HepG2 (cell line): ENCODE results near the gene RASGRP2. TPM values are rescaled to one million over a fixed set of nuclear protein-coding genes. Genes with fewer than 3 reads are reported as not detected.

Experiments used
- ATAC-seq: fragments of 200-7000 bp; cut with Tn5 transposase; 3 replicates; pipeline ENCODE4 v1.9.1; 2020; ENCODE audit warnings: mild to moderate bottlenecking, moderate library complexity
- BruUV-seq: library from RNA; stranded (reverse); fragments of 400-500 nt; replicated peaks from 2 replicates; lab custom pipeline; 2021; lab: Mats Ljungman, UMichigan
- CTCF ChIA-PET: fragments of 300-600 bp; formaldehyde crosslinking; extraction: SDS; loops from one replicate; lab custom pipeline; 2021; ENCODE audit warnings: low total read pairs, inconsistent platforms, low intra/inter-chr PET ratio; lab: Yijun Ruan, JAX
- POLR2A ChIA-PET: fragments of 350-600 bp; sonication (Branson Sonifier 250); formaldehyde crosslinking; loops from one replicate; lab custom pipeline; 2020; ENCODE audit warnings: antibody characterized with exemption, inconsistent platforms; lab: Yijun Ruan, JAX
- DNase-seq: peaks from one replicate; pipeline ENCODE4 v3.0.0-alpha.2; 2015; ENCODE audit warnings: low spot score
- FAIRE-seq: peaks from 3 replicates; lab custom pipeline; 2011; peaks lifted over from hg19 to GRCh38; lab: Jason Lieb, UNC
- H2AFZ ChIP-seq: one replicate; pipeline ENCODE4 v1.6.1; 2011; ENCODE audit warnings: low read length, inconsistent platforms
- H3K27ac ChIP-seq: fragments of 300-600 bp; 3 replicates; pipeline ENCODE4 v1.8.0; 2011; ENCODE audit warnings: mixed run types, mild to moderate bottlenecking, mixed read lengths, low read length, inconsistent platforms; ENCODE audit not compliant: insufficient read depth; ENCODE audit errors: extremely low read length
- H3K27me3 ChIP-seq, 2 experiments: fragments of 200-600 bp in 1 of 2; 2 replicates in 1 of 2; 3 replicates in 1 of 2; pipeline versions ENCODE4 v1.6.0 to v1.8.0; 2011; ENCODE audit warnings: low read length in 2 of 2, mild to moderate bottlenecking in 2 of 2, moderate library complexity in 2 of 2, inconsistent platforms in 1 of 2; ENCODE audit not compliant: insufficient read depth in 2 of 2, control insufficient read depth in 1 of 2
- H3K36me3 ChIP-seq, 2 experiments: fragments of 200-600 bp in 1 of 2; replicated peaks in 1 of 2; 2 replicates in 1 of 2; 3 replicates in 1 of 2; pipeline versions ENCODE4 v1.5.1 to v1.8.0; 2011; ENCODE audit warnings: low read length in 2 of 2, inconsistent platforms in 1 of 2; ENCODE audit not compliant: insufficient read depth in 2 of 2, control insufficient read depth in 1 of 2
- H3K4me1 ChIP-seq: 2 replicates; pipeline ENCODE4 v1.5.1; 2012; ENCODE audit warnings: low read length, inconsistent platforms; ENCODE audit not compliant: insufficient read depth
- H3K4me2 ChIP-seq: 2 replicates; pipeline ENCODE4 v1.6.0; 2011; ENCODE audit warnings: low read depth, low read length, inconsistent platforms
- H3K4me3 ChIP-seq, 3 experiments: fragments of 200-600 bp in 1 of 3; sonication (generic), shearing (Covaris generic) in 1 of 3; replicated peaks in 1 of 3; 2 replicates each; pipeline ENCODE4 v1.5.1; 2011 to 2016; ENCODE audit warnings: low read length in 3 of 3, inconsistent platforms in 2 of 3, low read depth in 2 of 3, mild to moderate bottlenecking in 2 of 3, control low read depth in 1 of 3, mixed read lengths in 1 of 3; ENCODE audit not compliant: insufficient read depth in 1 of 3
- H3K79me2 ChIP-seq: one replicate; pipeline ENCODE4 v1.6.1; 2011; ENCODE audit warnings: low read length, inconsistent platforms; ENCODE audit not compliant: insufficient read depth
- H3K9ac ChIP-seq: 2 replicates; pipeline ENCODE4 v1.6.0; 2011; ENCODE audit warnings: mild to moderate bottlenecking, low read depth, low read length, inconsistent platforms; ENCODE audit not compliant: insufficient read depth
- H3K9me3 ChIP-seq: 2 replicates; pipeline ENCODE4 v1.5.1; 2012; ENCODE audit warnings: mild to moderate bottlenecking, low read length
- H4K20me1 ChIP-seq: 2 replicates; pipeline ENCODE4 v1.6.0; 2011; ENCODE audit warnings: inconsistent platforms, mild to moderate bottlenecking, low read length, moderate library complexity; ENCODE audit not compliant: insufficient read depth
- AKAP8 ChIP-seq: sonication (generic); formaldehyde crosslinking; IDR thresholded peaks from 2 replicates; pipeline ENCODE4 v1.5.1; 2020; ENCODE audit warnings: mild to moderate bottlenecking, missing genetic modification reagents
- GMEB1 ChIP-seq: sonication (generic); formaldehyde crosslinking; IDR thresholded peaks from 2 replicates; pipeline ENCODE4 v1.5.1; 2020; ENCODE audit warnings: missing genetic modification reagents, mild to moderate bottlenecking, borderline replicate concordance
- IKZF1 ChIP-seq: fragments of 450-650 bp; IDR thresholded peaks from 2 replicates; pipeline ENCODE4 v1.7.1; 2016
- PAF1 ChIP-seq: IDR thresholded peaks from 2 replicates; pipeline ENCODE4 v1.6.1; 2016; ENCODE audit warnings: missing genetic modification reagents, missing compliant biosample characterization
- ZFP91 ChIP-seq: sonication (generic); formaldehyde crosslinking; IDR thresholded peaks from 2 replicates; pipeline ENCODE4 v1.9.0; 2022; ENCODE audit warnings: missing genetic modification reagents, mild to moderate bottlenecking, borderline replicate concordance
- ZNF580 ChIP-seq: IDR thresholded peaks from 2 replicates; pipeline ENCODE4 v1.6.1; 2016; ENCODE audit warnings: low read depth, borderline replicate concordance
- ZNF646 ChIP-seq: sonication (generic); formaldehyde crosslinking; IDR thresholded peaks from 2 replicates; pipeline ENCODE4 v1.9.0; 2021; ENCODE audit warnings: mild to moderate bottlenecking, missing genetic modification reagents
- ZNF766 ChIP-seq: sonication (generic); formaldehyde crosslinking; IDR thresholded peaks from 2 replicates; pipeline ENCODE4 v1.5.0; 2020; ENCODE audit warnings: missing genetic modification reagents, borderline replicate concordance
- ZNF773 ChIP-seq: sonication (generic); formaldehyde crosslinking; IDR thresholded peaks from 2 replicates; pipeline ENCODE4 v1.4.0; 2020; ENCODE audit warnings: missing genetic modification reagents, borderline replicate concordance
- WGBS: methylation state at CpG from one replicate; pipeline ENCODE4 v1.1.6; 2017; ENCODE audit warnings: low lambda C conversion rate; 5-methylcytosine and 5-hydroxymethylcytosine counted together
- in situ Hi-C: cut with HindIII; loops from 2 replicates; pipeline ENCODE4 v1.10.0; 2017; ENCODE audit warnings: low pct_unique_long_range_greater_than_20kb; ENCODE audit not compliant: extremely low pct_ligation_motif_present
- intact Hi-C: fragments of 100-400 bp; cut with micrococcal nuclease; formaldehyde crosslinking; loops from one replicate; pipeline ENCODE4 v1.10.0; 2022; ENCODE audit not compliant: unreplicated experiment
- polyA plus RNA-seq, 8 experiments: library from polyadenylated mRNA; depleted of rRNA in 3 of 8; stranded (reverse) in 7 of 8; unstranded in 1 of 8; fragments of >200 nt; fragmentation: Illumina TruSeq in 4 of 8; extraction: Trizol in 4 of 8; gene quantifications; 2 replicates each; pipeline versions ENCODE4 v1.2.1 to v1.2.3, GENCODE V29; 2011 to 2016; ENCODE audit warnings: low read depth in 4 of 8, missing spikeins in 1 of 8, mixed read lengths in 1 of 8; ENCODE audit not compliant: insufficient read depth in 1 of 8
- total RNA-seq, 5 experiments: library from RNA; depleted of rRNA; stranded (reverse); fragments of >200 nt; fragmentation: Illumina TruSeq; extraction: Trizol; gene quantifications; 2 replicates each; pipeline ENCODE4 v1.2.3, GENCODE V29; 2016; ENCODE audit warnings: low read depth in 1 of 5

The RASGRP2 gene
- total and polyA plus RNA-seq, 2 of the 13 experiments (the other 11 are each of a cell fraction or from before 2014, with no cell fraction given), result 0.61 TPM; not detected in 1

- H4K20me1 ChIP-seq, result peaks cover 43% of the 10 kb centered on the region
- in situ Hi-C loops, result no loop called here
- no peak overlapping the region for H2AFZ ChIP-seq
- H3K36me3 ChIP-seq, result peaks cover 22 to 38% of the 10 kb centered on the region in 2 experiments
- H3K9me3 ChIP-seq, result no peaks in the 10 kb centered on the region
- H3K27ac ChIP-seq, result no peak overlapping the region
- no peak overlapping the region for H3K4me3 ChIP-seq
- H3K79me2 ChIP-seq, result peaks cover 3% of the 10 kb centered on the region
- H3K4me1 ChIP-seq, result peaks cover 27% of the 10 kb centered on the region
- ATAC-seq (no peak), FAIRE-seq (no peak), DNase-seq (no peak)
- POLR2A ChIA-PET, result interaction anchor here (1.4 to 3.8 kb wide), 2 partner anchors 16 to 59 kb away, joined by 3 to 23 read pairs; partner anchors contain the start of gene SF1
- intact Hi-C loops, result no loop called here
- H3K9ac ChIP-seq, result no peak overlapping the region
- H3K4me2 ChIP-seq, result no peak overlapping the region
- H3K27me3 ChIP-seq, result peaks cover 0 to 4% of the 10 kb centered on the region in 2 experiments; a peak in 1 of 5 replicates
- CTCF ChIA-PET, result no interaction called here
- BruUV-seq, result TSS peak; percentile 38
- WGBS, result 80% methylated on average over 5 of the region's 5 CpGs
- TF ChIP-seq AKAP8, result peak; percentile 61; the same call in 1 of the 2 replicates
- no peak for TF ChIP-seq ZNF766 (CRISPR knock-in tag)
- TF ChIP-seq GMEB1, result no peak
- TF ChIP-seq ZNF773 (CRISPR knock-in tag), result no peak
- TF ChIP-seq PAF1 (CRISPR knock-in tag), result peak; percentile 85
- TF ChIP-seq ZNF646, result no peak
- no peak for TF ChIP-seq IKZF1
- no peak for TF ChIP-seq ZNF580 (CRISPR knock-in tag)
- TF ChIP-seq ZFP91 (CRISPR knock-in tag), result 0 out of 2 replicates have a peak, but pooled peaks have one; percentile 34
These were observed 18.3 kb upstream of the RASGRP2 start for GRCh38 chr11:64762277-64762673.
